Measurements from ENCODE around the gene CHEK1. TPM values are rescaled to one million over a fixed set of nuclear protein-coding genes. Genes with fewer than 3 reads are reported as not detected.

The CHEK1 gene
- total RNA-seq, 6 experiments from 2014 or later = 0.59 to 6.9 (median 1.7) TPM

DNA sequence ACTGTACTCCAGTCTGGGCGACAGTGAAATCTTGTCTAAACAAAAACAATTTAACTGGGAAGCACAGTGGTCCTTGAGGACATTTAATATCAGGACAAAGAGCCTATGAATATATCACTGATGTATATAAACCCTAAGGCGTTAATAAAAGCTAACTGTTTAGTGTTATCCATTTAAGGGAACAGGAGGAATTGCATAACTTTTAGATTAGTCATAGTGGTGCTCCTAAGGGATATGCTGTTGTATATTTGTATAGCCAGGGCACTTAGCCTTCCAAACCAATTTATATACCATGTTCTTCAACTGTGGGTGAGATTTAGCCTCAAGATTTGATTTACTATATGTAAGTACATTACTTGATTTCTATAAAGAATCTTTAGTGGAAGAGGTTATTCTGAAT lies 3.0 kb upstream of the CHEK1 start:
- 83% methylated on average over 2 of the region's 2 CpGs for WGBS (ENCODE audit: insufficient coverage, low coverage, low lambda C conversion rate, missing lambda C conversion rate)
- H3K27me3 ChIP-seq = no peaks in the 10 kb centered on the region
- H3K4me3 ChIP-seq = no peak overlapping the region
- no peak for TF ChIP-seq POLR2A (IDR thresholded peaks at IDR 0.05)
- TF ChIP-seq, protein P1, sequence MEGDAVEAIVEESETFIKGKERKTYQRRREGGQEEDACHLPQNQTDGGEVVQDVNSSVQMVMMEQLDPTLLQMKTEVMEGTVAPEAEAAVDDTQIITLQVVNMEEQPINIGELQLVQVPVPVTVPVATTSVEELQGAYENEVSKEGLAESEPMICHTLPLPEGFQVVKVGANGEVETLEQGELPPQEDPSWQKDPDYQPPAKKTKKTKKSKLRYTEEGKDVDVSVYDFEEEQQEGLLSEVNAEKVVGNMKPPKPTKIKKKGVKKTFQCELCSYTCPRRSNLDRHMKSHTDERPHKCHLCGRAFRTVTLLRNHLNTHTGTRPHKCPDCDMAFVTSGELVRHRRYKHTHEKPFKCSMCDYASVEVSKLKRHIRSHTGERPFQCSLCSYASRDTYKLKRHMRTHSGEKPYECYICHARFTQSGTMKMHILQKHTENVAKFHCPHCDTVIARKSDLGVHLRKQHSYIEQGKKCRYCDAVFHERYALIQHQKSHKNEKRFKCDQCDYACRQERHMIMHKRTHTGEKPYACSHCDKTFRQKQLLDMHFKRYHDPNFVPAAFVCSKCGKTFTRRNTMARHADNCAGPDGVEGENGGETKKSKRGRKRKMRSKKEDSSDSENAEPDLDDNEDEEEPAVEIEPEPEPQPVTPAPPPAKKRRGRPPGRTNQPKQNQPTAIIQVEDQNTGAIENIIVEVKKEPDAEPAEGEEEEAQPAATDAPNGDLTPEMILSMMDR (IDR thresholded peaks at IDR 0.05) = no peak
- peaks cover 3 to 48% (median 26%) of the 10 kb centered on the region in 4 donors for H3K36me3 ChIP-seq
- intact Hi-C loops (cut with DNase I) = no loop called here
- ATAC-seq = no peak
- H3K9me3 ChIP-seq = no peaks in the 10 kb centered on the region
- H3K4me1 ChIP-seq = peaks cover 0 to 8% (median 4%) of the 10 kb centered on the region in 4 donors
- no peak for DNase-seq
- no peak overlapping the region for H3K27ac ChIP-seq

DNA sequence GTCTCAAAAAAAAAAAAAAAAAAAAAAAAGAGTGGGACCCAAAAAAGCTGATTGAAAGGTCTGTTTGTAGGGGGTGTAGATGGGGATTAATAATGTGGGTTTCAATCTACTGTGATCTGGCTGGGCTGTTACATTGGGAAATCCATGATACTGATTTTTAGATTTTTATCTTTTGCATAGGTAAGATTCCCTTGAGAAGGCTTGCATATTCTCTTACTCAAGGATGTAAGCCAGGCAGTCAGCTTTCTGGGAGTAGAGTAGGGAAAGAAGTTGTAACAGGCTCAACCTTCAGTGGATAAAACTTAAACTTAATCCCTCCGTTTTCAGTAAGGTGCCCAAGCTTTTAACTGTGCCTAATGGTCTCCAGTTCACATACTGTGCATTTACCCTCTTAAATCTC lies 1.9 kb upstream of the CHEK1 start:
- WGBS (ENCODE audit: insufficient coverage, low coverage, low lambda C conversion rate, missing lambda C conversion rate) = 90% methylated on average over 1 of the region's 1 CpG
- no peak for DNase-seq
- Histone ChIP-seq H3K4me3 (no peak overlapping the region), H3K4me1 (peaks cover 0 to 8% (median 4%) of the 10 kb centered on the region in 4 donors), H3K27me3 (no peaks in the 10 kb centered on the region), H3K27ac (no peak overlapping the region), H3K36me3 (peaks cover 3 to 37% (median 23%) of the 10 kb centered on the region in 4 donors), H3K9me3 (no peaks in the 10 kb centered on the region)
- no peak for ATAC-seq
- intact Hi-C loops (cut with DNase I) = no loop called here
- TF ChIP-seq POLR2A (IDR thresholded peaks at IDR 0.05) = no peak
- TF ChIP-seq, protein P1 (IDR thresholded peaks at IDR 0.05) = no peak

DNA sequence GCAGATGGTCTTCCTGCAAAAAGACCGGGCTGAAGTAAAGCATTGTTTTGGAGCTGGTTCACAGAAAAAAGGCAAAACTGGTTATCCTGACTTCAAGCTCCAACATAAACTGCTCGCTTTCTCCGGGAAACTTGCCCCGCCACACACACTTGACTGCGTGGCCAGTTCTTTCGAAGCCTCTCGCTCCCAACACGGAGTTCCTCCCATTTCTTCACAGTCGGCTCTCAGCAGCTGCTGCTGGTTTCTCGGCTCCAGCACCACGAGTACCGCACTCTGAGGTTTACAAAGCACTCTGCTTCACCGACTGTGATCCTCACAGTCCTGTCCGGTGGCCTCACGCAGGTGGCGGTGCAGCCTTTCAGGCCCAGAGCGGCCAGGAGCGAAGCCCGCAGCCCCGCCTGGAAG lies 264 bp downstream of the CHEK1 start:
- no peaks in the 10 kb centered on the region for H3K9me3 ChIP-seq
- H3K27me3 ChIP-seq = no peaks in the 10 kb centered on the region
- H3K4me3 ChIP-seq = peak overlapping the region; percentile 72 to 85 (median 72)
- WGBS (ENCODE audit: insufficient coverage, low coverage, low lambda C conversion rate, missing lambda C conversion rate) = 0% methylated on average over 12 of the region's 20 CpGs
- intact Hi-C loops (cut with DNase I) = no loop called here
- peaks cover 3 to 16% (median 9%) of the 10 kb centered on the region in 4 donors for H3K36me3 ChIP-seq
- peaks cover 0 to 8% (median 4%) of the 10 kb centered on the region in 4 donors for H3K4me1 ChIP-seq
- peak in 3 of 4 donors; percentile 46 to 74 (median 64) for ATAC-seq
- no peak for DNase-seq
- peak overlapping the region; percentile 87 to 93 (median 89) for H3K27ac ChIP-seq
- TF ChIP-seq, protein P1 (IDR thresholded peaks at IDR 0.05) = no peak
- no peak for TF ChIP-seq POLR2A (IDR thresholded peaks at IDR 0.05)

DNA sequence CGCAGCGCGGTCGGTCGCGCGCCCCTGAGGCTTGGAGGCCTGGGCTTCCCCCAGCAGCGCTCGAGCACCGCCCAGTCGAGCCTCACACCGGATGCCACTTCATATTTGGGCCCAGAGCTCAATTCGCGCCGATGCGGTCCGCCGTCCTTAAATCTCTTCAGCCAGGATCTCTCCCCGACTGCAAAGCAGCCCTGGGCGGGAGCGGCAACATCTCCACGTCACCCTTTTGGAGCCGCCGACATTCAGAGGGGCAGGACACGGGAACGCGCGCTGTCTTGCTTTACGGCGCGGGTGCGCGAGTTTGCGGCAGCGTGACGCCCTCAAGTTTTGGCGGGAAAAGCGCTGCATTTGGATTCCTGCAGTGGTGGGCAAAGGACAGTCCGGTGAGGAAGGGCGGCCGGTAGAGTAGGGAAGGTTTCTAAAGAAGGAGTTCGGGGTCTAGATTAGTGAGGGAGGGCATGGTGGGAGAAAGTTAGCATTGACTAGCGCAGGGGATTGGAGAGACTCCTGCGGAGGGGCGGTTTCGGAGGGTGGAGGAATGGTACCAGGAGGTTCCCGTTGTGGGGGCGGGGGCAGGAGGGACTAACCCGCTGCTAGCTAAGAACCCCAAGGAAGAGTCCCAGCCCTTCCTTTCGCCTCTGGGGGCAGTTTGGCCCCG lies 796 bp downstream of the CHEK1 start:
- H3K36me3 ChIP-seq = peaks cover 3 to 10% (median 4%) of the 10 kb centered on the region in 4 donors
- peaks cover 0 to 8% (median 4%) of the 10 kb centered on the region in 4 donors for H3K4me1 ChIP-seq
- peak overlapping the region; percentile 72 to 85 (median 72) for H3K4me3 ChIP-seq
- H3K9me3 ChIP-seq = no peaks in the 10 kb centered on the region
- intact Hi-C loops (cut with DNase I) = no loop called here
- H3K27ac ChIP-seq = peak overlapping the region; percentile 87 to 93 (median 89)
- WGBS (ENCODE audit: insufficient coverage, low coverage, low lambda C conversion rate, missing lambda C conversion rate) = 0% methylated on average over 11 of the region's 51 CpGs
- DNase-seq = peak; percentile 87 to 90 (median 89)
- peak; percentile 70 for TF ChIP-seq POLR2A (IDR thresholded peaks at IDR 0.05)
- TF ChIP-seq, protein P1 (IDR thresholded peaks at IDR 0.05) = no peak
- H3K27me3 ChIP-seq = no peaks in the 10 kb centered on the region
- ATAC-seq = peak; percentile 93 to 97 (median 95)

Measured in right lobe of liver (tissue), 6 donors.